Activated CD4-positive, alpha-beta memory T cell treated with anti-CD3 and anti-CD28 coated beads, Interleukin-2, amount 10 ng/mL, durations not matched to agents 7 days and 5 days (primary cell): ENCODE measurements around the gene C19orf67. TPM values are rescaled to one million over a fixed set of nuclear protein-coding genes. Genes with fewer than 3 reads are reported as not detected.

Source experiments
- CTCF ChIA-PET: fragments of 350-600 bp; sonication (Branson Sonifier 250); formaldehyde crosslinking; loops from one replicate; lab custom pipeline; 2021; ENCODE audit warnings: antibody characterized with exemption, inconsistent platforms; lab: Charles Lee
- POLR2A ChIA-PET: fragments of 350-600 bp; sonication (Branson Sonifier 250); formaldehyde crosslinking; loops from one replicate; lab custom pipeline; 2021; ENCODE audit warnings: antibody characterized with exemption; lab: Charles Lee
- DNase-seq: peaks from one replicate; pipeline ENCODE4 v3.0.0-alpha.2; 2020
- H3K27ac Mint-ChIP-seq: one replicate; pipeline ENCODE4 v1.8.0; 2021; ENCODE audit warnings: mild to moderate bottlenecking, mixed read lengths
- H3K27me3 Mint-ChIP-seq: one replicate; pipeline ENCODE4 v1.8.0; 2021; ENCODE audit warnings: mixed read lengths
- H3K36me3 Mint-ChIP-seq: one replicate; pipeline ENCODE4 v1.8.0; 2021; ENCODE audit warnings: low read depth, mixed read lengths
- H3K4me1 Mint-ChIP-seq: one replicate; pipeline ENCODE4 v1.8.0; 2021; ENCODE audit warnings: mixed read lengths
- H3K4me3 Mint-ChIP-seq: one replicate; pipeline ENCODE4 v1.8.0; 2021; ENCODE audit warnings: mild to moderate bottlenecking, mixed read lengths
- H3K9me3 Mint-ChIP-seq: one replicate; pipeline ENCODE4 v1.8.0; 2021; ENCODE audit warnings: mixed read lengths
- total RNA-seq, 2 experiments: library from RNA; stranded (reverse); gene quantifications; one replicate each; pipeline ENCODE4 v1.2.3, GENCODE V29; 2021

C19orf67 gene
- total RNA-seq, 2 experiments from 2014 or later: 0.35 TPM; not detected in 1

GRCh38 chr19:14059093-14059480 lies 26.5 kb downstream of the C19orf67 start:
- Mint-ChIP-seq H3K36me3 (no peaks in the 10 kb centered on the region), H3K9me3 (no peaks in the 10 kb centered on the region), H3K27me3 (peaks cover 34% of the 10 kb centered on the region), H3K4me3 (no peak overlapping the region), H3K27ac (no peak overlapping the region), H3K4me1 (peaks cover 14% of the 10 kb centered on the region)
- peak; percentile 53 for DNase-seq
- CTCF ChIA-PET: interaction anchor here (0.6 to 6.1 kb wide), 31 partner anchors 10 to 445 kb away, joined by 3 to 86 read pairs (median 4); partner anchors contain the start of genes ASF1B, DCAF15, IL27RA and MISP3
- POLR2A ChIA-PET: interaction anchor here (1.0 to 1.7 kb wide), 6 partner anchors 9 to 78 kb away, joined by 3 to 5 read pairs (median 4); partner anchors contain the start of genes ASF1B, IL27RA and MISP3

GRCh38 chr19:14058182-14059092 lies 27.1 kb downstream of the C19orf67 start:
- H3K9me3 Mint-ChIP-seq: no peaks in the 10 kb centered on the region
- peaks cover 34% of the 10 kb centered on the region for H3K27me3 Mint-ChIP-seq
- DNase-seq: no peak
- no peak overlapping the region for H3K27ac Mint-ChIP-seq
- peaks cover 14% of the 10 kb centered on the region for H3K4me1 Mint-ChIP-seq
- ChIA-PET POLR2A (interaction anchor here (0.9 to 1.7 kb wide), 6 partner anchors 8 to 78 kb away, joined by 3 to 5 read pairs (median 4); partner anchors contain the start of genes ASF1B and IL27RA), CTCF (interaction anchor here (0.6 to 6.1 kb wide), 29 partner anchors 9 to 446 kb away, joined by 3 to 86 read pairs (median 4); partner anchors contain the start of genes ASF1B, DCAF15, IL27RA and MISP3)
- no peak overlapping the region for H3K4me3 Mint-ChIP-seq
- peaks cover 3% of the 10 kb centered on the region for H3K36me3 Mint-ChIP-seq

- peaks cover 34% of the 10 kb centered on the region for H3K27me3 Mint-ChIP-seq
- H3K27ac Mint-ChIP-seq: no peak overlapping the region
- ChIA-PET POLR2A (interaction anchor here (0.9 to 1.6 kb wide), 4 partner anchors 9 to 69 kb away, joined by 3 to 4 read pairs (median 3); partner anchors contain the start of gene RFX1), CTCF (interaction anchor here (0.8 to 6.1 kb wide), 5 partner anchors 7 to 178 kb away, joined by 5 to 86 read pairs (median 6); partner anchors contain the start of gene MISP3)
- H3K36me3 Mint-ChIP-seq: peaks cover 14% of the 10 kb centered on the region
- peaks cover 14% of the 10 kb centered on the region for H3K4me1 Mint-ChIP-seq
- H3K4me3 Mint-ChIP-seq: no peak overlapping the region
- DNase-seq: no peak
- no peaks in the 10 kb centered on the region for H3K9me3 Mint-ChIP-seq
Observed at GRCh38 chr19:14056741-14057356, 28.7 kb downstream of the C19orf67 start.

GRCh38 chr19:14056069-14056666 lies 29.4 kb downstream of the C19orf67 start:
- no peaks in the 10 kb centered on the region for H3K9me3 Mint-ChIP-seq
- ChIA-PET CTCF (interaction anchor here (1.7 to 6.1 kb wide), 2 partner anchors 15 to 177 kb away, joined by 5 to 86 read pairs; partner anchors contain the start of gene MISP3), POLR2A (interaction anchor here (1.0 to 1.6 kb wide), 3 partner anchors 8 to 70 kb away, joined by 3 to 4 read pairs (median 3); partner anchors contain the start of gene RFX1)
- peaks cover 33% of the 10 kb centered on the region for H3K27me3 Mint-ChIP-seq
- DNase-seq: no peak
- peaks cover 14% of the 10 kb centered on the region for H3K4me1 Mint-ChIP-seq
- no peak overlapping the region for H3K27ac Mint-ChIP-seq
- H3K4me3 Mint-ChIP-seq: no peak overlapping the region
- H3K36me3 Mint-ChIP-seq: peaks cover 19% of the 10 kb centered on the region

GRCh38 chr19:14055396-14055795 lies 30.2 kb downstream of the C19orf67 start:
- Mint-ChIP-seq H3K36me3 (peaks cover 25% of the 10 kb centered on the region), H3K4me3 (no peak overlapping the region), H3K27ac (no peak overlapping the region), H3K9me3 (no peaks in the 10 kb centered on the region), H3K4me1 (peaks cover 14% of the 10 kb centered on the region), H3K27me3 (peaks cover 29% of the 10 kb centered on the region)
- CTCF ChIA-PET: interaction anchor here (6.1 kb wide), 1 partner anchor 16 kb away, joined by 86 read pairs; the partner anchor contains the start of gene MISP3
- POLR2A ChIA-PET: no interaction called here
- no peak for DNase-seq

GRCh38 chr19:14054721-14055120 lies 30.9 kb downstream of the C19orf67 start:
- ChIA-PET CTCF (interaction anchor here (1.2 kb wide), 1 partner anchor 19 kb away, joined by 3 read pairs; no protein-coding TSS in a partner anchor), POLR2A (interaction anchor here (0.8 kb wide), 1 partner anchor 84 kb away, joined by 3 read pairs; no protein-coding TSS in a partner anchor)
- H3K27me3 Mint-ChIP-seq: peaks cover 23% of the 10 kb centered on the region
- peaks cover 31% of the 10 kb centered on the region for H3K36me3 Mint-ChIP-seq
- H3K4me1 Mint-ChIP-seq: peaks cover 14% of the 10 kb centered on the region
- H3K9me3 Mint-ChIP-seq: no peaks in the 10 kb centered on the region
- no peak overlapping the region for H3K27ac Mint-ChIP-seq
- no peak overlapping the region for H3K4me3 Mint-ChIP-seq
- DNase-seq: no peak

- Mint-ChIP-seq H3K9me3 (no peaks in the 10 kb centered on the region), H3K36me3 (peaks cover 34% of the 10 kb centered on the region), H3K27me3 (peaks cover 19% of the 10 kb centered on the region), H3K4me3 (no peak overlapping the region), H3K27ac (no peak overlapping the region), H3K4me1 (peaks cover 14% of the 10 kb centered on the region)
- ChIA-PET CTCF (interaction anchor here (1.2 kb wide), 1 partner anchor 18 kb away, joined by 3 read pairs; no protein-coding TSS in a partner anchor), POLR2A (interaction anchor here (0.8 kb wide), 1 partner anchor 84 kb away, joined by 3 read pairs; no protein-coding TSS in a partner anchor)
- DNase-seq: no peak
Observed at GRCh38 chr19:14054099-14054498, 31.5 kb downstream of the C19orf67 start.

- peaks cover 14% of the 10 kb centered on the region for H3K27me3 Mint-ChIP-seq
- POLR2A ChIA-PET: interaction anchor here (1.0 kb wide), 1 partner anchor 13 kb away, joined by 5 read pairs; no protein-coding TSS in a partner anchor
- CTCF ChIA-PET: interaction anchor here (1.2 to 1.8 kb wide), 4 partner anchors 10 to 83 kb away, joined by 3 to 7 read pairs (median 4); partner anchors contain the start of genes ASF1B and MISP3
- no peak overlapping the region for H3K27ac Mint-ChIP-seq
- H3K36me3 Mint-ChIP-seq: peaks cover 40% of the 10 kb centered on the region
- H3K4me3 Mint-ChIP-seq: no peak overlapping the region
- no peaks in the 10 kb centered on the region for H3K9me3 Mint-ChIP-seq
- peaks cover 9% of the 10 kb centered on the region for H3K4me1 Mint-ChIP-seq
- no peak for DNase-seq
Observed at GRCh38 chr19:14053500-14053899, 32.1 kb downstream of the C19orf67 start.

- DNase-seq: no peak
- H3K4me1 Mint-ChIP-seq: peaks cover 6% of the 10 kb centered on the region
- no peak overlapping the region for H3K4me3 Mint-ChIP-seq
- peaks cover 44% of the 10 kb centered on the region for H3K36me3 Mint-ChIP-seq
- no peaks in the 10 kb centered on the region for H3K9me3 Mint-ChIP-seq
- peaks cover 9% of the 10 kb centered on the region for H3K27me3 Mint-ChIP-seq
- ChIA-PET POLR2A (interaction anchor here (1.0 kb wide), 1 partner anchor 13 kb away, joined by 5 read pairs; no protein-coding TSS in a partner anchor), CTCF (interaction anchor here (1.3 to 1.8 kb wide), 3 partner anchors 10 to 83 kb away, joined by 3 to 7 read pairs (median 5); partner anchors contain the start of genes ASF1B and MISP3)
- no peak overlapping the region for H3K27ac Mint-ChIP-seq
Observed at GRCh38 chr19:14053032-14053431, 32.6 kb downstream of the C19orf67 start.

GRCh38 chr19:14052470-14052869 lies 33.1 kb downstream of the C19orf67 start:
- H3K27ac Mint-ChIP-seq: no peak overlapping the region
- CTCF ChIA-PET: interaction anchor here (1.3 to 1.8 kb wide), 3 partner anchors 9 to 84 kb away, joined by 3 to 7 read pairs (median 5); partner anchors contain the start of genes ASF1B and MISP3
- no peak overlapping the region for H3K4me3 Mint-ChIP-seq
- peaks cover 4% of the 10 kb centered on the region for H3K27me3 Mint-ChIP-seq
- H3K36me3 Mint-ChIP-seq: peaks cover 44% of the 10 kb centered on the region
- POLR2A ChIA-PET: interaction anchor here (1.0 kb wide), 2 partner anchors 12 to 21 kb away, joined by 4 to 5 read pairs; partner anchors contain the start of gene IL27RA
- no peak for DNase-seq
- no peaks in the 10 kb centered on the region for H3K9me3 Mint-ChIP-seq
- peaks cover 2% of the 10 kb centered on the region for H3K4me1 Mint-ChIP-seq

GRCh38 chr19:14051980-14052379 lies 33.6 kb downstream of the C19orf67 start:
- H3K27me3 Mint-ChIP-seq: peaks cover 3% of the 10 kb centered on the region
- H3K9me3 Mint-ChIP-seq: no peaks in the 10 kb centered on the region
- no peak overlapping the region for H3K4me3 Mint-ChIP-seq
- ChIA-PET POLR2A (interaction anchor here (1.0 to 1.2 kb wide), 2 partner anchors 8 to 20 kb away, joined by 3 to 4 read pairs; partner anchors contain the start of gene IL27RA), CTCF (interaction anchor here (1.3 to 1.8 kb wide), 3 partner anchors 9 to 84 kb away, joined by 3 to 7 read pairs (median 5); partner anchors contain the start of genes ASF1B and MISP3)
- no peak for DNase-seq
- H3K27ac Mint-ChIP-seq: no peak overlapping the region
- peaks cover 2% of the 10 kb centered on the region for H3K4me1 Mint-ChIP-seq
- H3K36me3 Mint-ChIP-seq: peaks cover 45% of the 10 kb centered on the region
